Astrocyte of the cerebellum (primary cell): ENCODE measurements around the gene PCIF1.

Experiments used
- DNase-seq: peaks from one replicate; pipeline ENCODE4 v3.0.0-alpha.2; 2011; ENCODE audit warnings: low read depth
- H3K4me3 ChIP-seq: 2 replicates; pipeline ENCODE4 v1.5.1; 2011; ENCODE audit warnings: mild to moderate bottlenecking, low read depth, low read length, moderate library complexity
- in situ Hi-C: cut with HindIII; loops from 2 replicates; pipeline ENCODE4 v1.10.0; 2017; ENCODE audit warnings: low sequenced_read_pairs
- TF ChIP-seq, protein P1 (sequence below): IDR thresholded peaks from 2 replicates; pipeline ENCODE4 v1.5.1; 2012; ENCODE audit warnings: low read length, low read depth, moderate library complexity, mild to moderate bottlenecking; ENCODE audit errors: missing control alignments

The PCIF1 gene

GRCh38 chr20:45909817-45910669, 24.4 kb upstream of the PCIF1 start:
- peak overlapping the region; percentile 18 for H3K4me3 ChIP-seq
- in situ Hi-C loops: no loop called here
- TF ChIP-seq, protein P1, sequence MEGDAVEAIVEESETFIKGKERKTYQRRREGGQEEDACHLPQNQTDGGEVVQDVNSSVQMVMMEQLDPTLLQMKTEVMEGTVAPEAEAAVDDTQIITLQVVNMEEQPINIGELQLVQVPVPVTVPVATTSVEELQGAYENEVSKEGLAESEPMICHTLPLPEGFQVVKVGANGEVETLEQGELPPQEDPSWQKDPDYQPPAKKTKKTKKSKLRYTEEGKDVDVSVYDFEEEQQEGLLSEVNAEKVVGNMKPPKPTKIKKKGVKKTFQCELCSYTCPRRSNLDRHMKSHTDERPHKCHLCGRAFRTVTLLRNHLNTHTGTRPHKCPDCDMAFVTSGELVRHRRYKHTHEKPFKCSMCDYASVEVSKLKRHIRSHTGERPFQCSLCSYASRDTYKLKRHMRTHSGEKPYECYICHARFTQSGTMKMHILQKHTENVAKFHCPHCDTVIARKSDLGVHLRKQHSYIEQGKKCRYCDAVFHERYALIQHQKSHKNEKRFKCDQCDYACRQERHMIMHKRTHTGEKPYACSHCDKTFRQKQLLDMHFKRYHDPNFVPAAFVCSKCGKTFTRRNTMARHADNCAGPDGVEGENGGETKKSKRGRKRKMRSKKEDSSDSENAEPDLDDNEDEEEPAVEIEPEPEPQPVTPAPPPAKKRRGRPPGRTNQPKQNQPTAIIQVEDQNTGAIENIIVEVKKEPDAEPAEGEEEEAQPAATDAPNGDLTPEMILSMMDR: no peak
- DNase-seq: no peak

DNA sequence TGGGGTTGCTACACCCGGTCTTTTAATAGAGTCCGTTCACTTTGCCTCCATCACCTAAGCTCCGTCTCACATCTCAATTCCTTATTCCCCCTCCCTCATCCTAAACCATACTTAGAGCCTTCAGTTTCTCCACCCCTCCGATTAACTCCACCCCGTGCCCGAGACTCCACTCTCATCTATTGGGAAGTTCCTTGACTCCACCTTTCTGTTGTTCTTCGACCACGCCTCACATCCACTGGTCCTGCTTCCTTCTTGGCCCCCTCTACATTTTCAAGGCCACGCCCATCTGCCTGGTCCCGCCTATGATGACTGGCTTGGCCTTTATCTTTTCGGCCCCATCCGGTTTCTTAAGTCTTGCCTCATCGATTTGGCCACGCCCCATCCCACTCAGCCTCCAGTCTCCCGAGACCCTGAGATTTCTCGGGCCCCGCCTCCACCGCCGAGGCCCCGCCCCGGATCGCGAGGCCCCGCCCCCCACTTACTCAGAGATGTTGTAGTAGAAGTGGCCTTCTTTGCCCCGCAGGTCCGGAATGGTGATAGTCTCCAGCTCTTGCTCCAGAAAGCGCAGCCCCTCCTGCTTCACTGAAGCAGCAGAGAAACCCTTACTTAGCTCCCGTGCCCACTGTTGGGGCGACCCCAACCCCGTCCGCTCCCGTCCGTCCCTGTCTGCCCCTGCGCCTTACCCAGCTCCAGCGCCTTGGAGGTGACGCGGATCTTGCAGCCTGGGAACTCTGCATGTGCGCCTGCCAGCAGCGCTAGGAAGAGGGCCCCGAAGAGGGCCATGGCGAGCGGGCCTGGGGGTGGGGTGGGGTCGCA, 23.6 kb upstream of the PCIF1 start:
- in situ Hi-C loops: no loop called here
- TF ChIP-seq, protein P1: no peak
- DNase-seq: peak; percentile 99
- peak overlapping the region; percentile 49 for H3K4me3 ChIP-seq

- TF ChIP-seq, protein P1: no peak
- DNase-seq: peak; percentile 44
- in situ Hi-C loops: no loop called here
- peak within 1 kb of the TSS; percentile 49 for H3K4me3 ChIP-seq
Measured at GRCh38 chr20:45911486-45912343, 22.8 kb upstream of the PCIF1 start, which contains the start of gene PLTP. Gene PLTP (minus strand): TSS chr20:45912155. CDS start chr20:45911452, 703 bp downstream.

GRCh38 chr20:45912344-45912682, 22.2 kb upstream of the PCIF1 start:
- DNase-seq: no peak
- peak overlapping the region; percentile 49 for H3K4me3 ChIP-seq

DNA sequence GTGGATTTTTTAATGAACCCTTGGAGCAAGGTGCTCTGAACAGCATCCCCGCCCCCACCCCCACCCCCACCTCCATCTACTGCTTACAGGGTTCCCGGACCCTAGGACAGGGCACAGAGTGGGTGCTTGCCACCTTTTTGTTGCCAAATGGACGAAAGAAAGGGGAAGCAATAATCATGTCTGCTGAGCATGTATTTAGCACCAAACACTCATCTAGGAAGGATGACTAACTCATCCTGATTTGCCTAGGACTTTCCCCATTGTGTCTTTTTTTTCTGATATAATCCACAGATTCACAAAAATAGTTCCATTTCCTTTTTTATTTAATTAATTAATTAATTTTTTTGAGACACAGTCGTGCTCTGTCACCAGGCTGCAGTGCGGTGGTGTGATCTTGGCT, 21.4 kb upstream of the PCIF1 start:
- no peak overlapping the region for H3K4me3 ChIP-seq
- DNase-seq: no peak
- in situ Hi-C loops: no loop called here
- TF ChIP-seq, protein P1: no peak

More at GRCh38 chr20:45912344-45912682, 22.2 kb upstream of the PCIF1 start:
- in situ Hi-C loops: no loop called here
- TF ChIP-seq, protein P1: no peak

DNA sequence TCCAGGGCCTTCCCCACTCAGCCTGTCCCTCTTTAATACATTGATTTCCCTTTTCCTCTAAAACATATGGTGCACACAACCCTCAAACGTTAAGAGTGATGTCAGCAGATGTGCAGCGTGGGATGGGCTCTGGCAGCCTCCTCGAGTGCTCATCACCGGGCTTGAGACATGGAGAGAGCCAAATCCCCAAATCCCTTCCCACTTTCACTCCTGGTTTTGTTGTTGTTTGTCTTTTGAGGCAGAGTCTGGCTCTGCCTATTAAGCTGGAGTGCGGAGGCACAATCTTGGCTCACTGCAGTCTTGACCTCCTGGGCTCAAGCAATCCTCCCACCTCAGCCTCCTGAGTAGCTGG, 16.7 kb upstream of the PCIF1 start:
- DNase-seq: no peak
- H3K4me3 ChIP-seq: no peak overlapping the region
- TF ChIP-seq, protein P1: no peak
- in situ Hi-C loops: no loop called here
